MM.1S (cell line): ENCODE data around the gene AMZ1.

Experiments used
- EZH2 ChIP-seq: fragments of 300-600 bp; sonication (generic); optimal IDR thresholded peaks from 2 replicates; pipeline ENCODE3; 2017; ENCODE audit warnings: low read depth, mild to moderate bottlenecking, antibody characterized with exemption, low read length, mixed read lengths
- TF ChIP-seq, protein P1 (sequence below): fragments of 300-600 bp; sonication (generic); IDR thresholded peaks from 2 replicates; pipeline ENCODE4 v1.5.1; 2016; ENCODE audit warnings: antibody characterized with exemption, low read length, mixed read lengths

GRCh38 chr7:2640482-2640830 lies 47.5 kb upstream of the AMZ1 start:
- no peak for TF ChIP-seq EZH2
- TF ChIP-seq, protein P1, sequence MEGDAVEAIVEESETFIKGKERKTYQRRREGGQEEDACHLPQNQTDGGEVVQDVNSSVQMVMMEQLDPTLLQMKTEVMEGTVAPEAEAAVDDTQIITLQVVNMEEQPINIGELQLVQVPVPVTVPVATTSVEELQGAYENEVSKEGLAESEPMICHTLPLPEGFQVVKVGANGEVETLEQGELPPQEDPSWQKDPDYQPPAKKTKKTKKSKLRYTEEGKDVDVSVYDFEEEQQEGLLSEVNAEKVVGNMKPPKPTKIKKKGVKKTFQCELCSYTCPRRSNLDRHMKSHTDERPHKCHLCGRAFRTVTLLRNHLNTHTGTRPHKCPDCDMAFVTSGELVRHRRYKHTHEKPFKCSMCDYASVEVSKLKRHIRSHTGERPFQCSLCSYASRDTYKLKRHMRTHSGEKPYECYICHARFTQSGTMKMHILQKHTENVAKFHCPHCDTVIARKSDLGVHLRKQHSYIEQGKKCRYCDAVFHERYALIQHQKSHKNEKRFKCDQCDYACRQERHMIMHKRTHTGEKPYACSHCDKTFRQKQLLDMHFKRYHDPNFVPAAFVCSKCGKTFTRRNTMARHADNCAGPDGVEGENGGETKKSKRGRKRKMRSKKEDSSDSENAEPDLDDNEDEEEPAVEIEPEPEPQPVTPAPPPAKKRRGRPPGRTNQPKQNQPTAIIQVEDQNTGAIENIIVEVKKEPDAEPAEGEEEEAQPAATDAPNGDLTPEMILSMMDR = no peak
